Stimulated activated naive CD8-positive, alpha-beta T cell treated with anti-CD3 and anti-CD28 coated beads, Interleukin-15, Interleukin-2, amounts not matched to agents 100 U/mL and 50 U/mL, for 24 hours (primary cell): Measurements from ENCODE around the gene SLIT3.

ENCODE experiments used
- ATAC-seq: fragments of 150-1000 bp; cut with Tn5 transposase; one replicate; pipeline ENCODE4 v1.10.0; 2021
- DNase-seq: peaks from one replicate; pipeline ENCODE4 v3.0.0; 2021

The SLIT3 gene

GRCh38 chr5:169265888-169266287 lies 35.1 kb downstream of the SLIT3 start:
- ATAC-seq (no peak), DNase-seq (no peak)

GRCh38 chr5:169263591-169263990 lies 37.3 kb downstream of the SLIT3 start:
- ATAC-seq (no peak), DNase-seq (no peak)

- no peak for DNase-seq
- ATAC-seq = no peak
Measured at GRCh38 chr5:169260896-169261569, 39.9 kb downstream of the SLIT3 start.

GRCh38 chr5:169258372-169259000 lies 42.5 kb downstream of the SLIT3 start:
- ATAC-seq (no peak), DNase-seq (no peak)

- DNase-seq = no peak
- ATAC-seq = no peak
Measured at GRCh38 chr5:169256191-169256590, 44.7 kb downstream of the SLIT3 start.

GRCh38 chr5:169253071-169253470 lies 47.9 kb downstream of the SLIT3 start:
- DNase-seq = no peak
- ATAC-seq = no peak

GRCh38 chr5:169251333-169252084 lies 49.4 kb downstream of the SLIT3 start:
- DNase-seq (no peak), ATAC-seq (no peak)

GRCh38 chr5:169250887-169251286 lies 50.1 kb downstream of the SLIT3 start:
- ATAC-seq = no peak
- DNase-seq = no peak

- ATAC-seq (no peak), DNase-seq (no peak)
Measured at GRCh38 chr5:169248996-169249395, 51.9 kb downstream of the SLIT3 start.

- DNase-seq (no peak), ATAC-seq (no peak)
Measured at GRCh38 chr5:169248550-169248949, 52.4 kb downstream of the SLIT3 start.

GRCh38 chr5:169244812-169245211 lies 56.1 kb downstream of the SLIT3 start:
- ATAC-seq (no peak), DNase-seq (no peak)

GRCh38 chr5:169243651-169244422 lies 57.1 kb downstream of the SLIT3 start:
- ATAC-seq (peak; percentile 52), DNase-seq (no peak)

GRCh38 chr5:169242849-169243186 lies 58.1 kb downstream of the SLIT3 start:
- DNase-seq = no peak
- no peak for ATAC-seq

- DNase-seq (no peak), ATAC-seq (no peak)
Measured at GRCh38 chr5:169242175-169242848, 58.6 kb downstream of the SLIT3 start.

GRCh38 chr5:169229342-169229892 lies 71.5 kb downstream of the SLIT3 start:
- DNase-seq (no peak), ATAC-seq (no peak)

- DNase-seq = no peak
- ATAC-seq = no peak
Measured at GRCh38 chr5:169226895-169227294, 74.0 kb downstream of the SLIT3 start.

- ATAC-seq (no peak), DNase-seq (no peak)
Measured at GRCh38 chr5:169225830-169226356, 75.0 kb downstream of the SLIT3 start.

- no peak for ATAC-seq
- DNase-seq = no peak
Measured at GRCh38 chr5:169223595-169223953, 77.4 kb downstream of the SLIT3 start.

- DNase-seq (no peak), ATAC-seq (no peak)
Measured at GRCh38 chr5:169222934-169223594, 77.9 kb downstream of the SLIT3 start.

- DNase-seq = no peak
- ATAC-seq = no peak
Measured at GRCh38 chr5:169221519-169221918, 79.4 kb downstream of the SLIT3 start.

GRCh38 chr5:169219961-169220360 lies 81.0 kb downstream of the SLIT3 start:
- ATAC-seq (no peak), DNase-seq (no peak)
